GM12891 (cell line): ENCODE results near the gene TOPBP1.

ENCODE experiments used
- POLR2A ChIP-seq: IDR thresholded peaks from 2 replicates; pipeline ENCODE4 v1.6.1; 2011; ENCODE audit warnings: low read depth, low read length, control low read depth
- POLR2AphosphoS5 ChIP-seq: IDR thresholded peaks from 2 replicates; pipeline ENCODE4 v1.6.1; 2011; ENCODE audit warnings: low read depth, low read length, control low read depth
- TAF1 ChIP-seq: IDR thresholded peaks from 2 replicates; pipeline ENCODE4 v1.6.1; 2011; ENCODE audit warnings: low read depth, low read length, control low read depth

GRCh38 chr3:133593243-133593642, 68.5 kb downstream of the TOPBP1 start:
- TF ChIP-seq POLR2AphosphoS5 (no peak), TAF1 (no peak), POLR2A (no peak)
